GM19324 (cell line): ENCODE data around the gene LRRC4B.

Experiments
- ATAC-seq: cut with Tn5 transposase; IDR thresholded peaks from one replicate; pipeline ENCODE4 v1.9.1; 2021; ENCODE audit warnings: mild to moderate bottlenecking, moderate library complexity; ENCODE audit not compliant: unreplicated experiment, low FRiP score

Gene LRRC4B

GRCh38 chr19:50573741-50574461 lies 5.7 kb upstream of the LRRC4B start:
- ATAC-seq, result no peak

DNA sequence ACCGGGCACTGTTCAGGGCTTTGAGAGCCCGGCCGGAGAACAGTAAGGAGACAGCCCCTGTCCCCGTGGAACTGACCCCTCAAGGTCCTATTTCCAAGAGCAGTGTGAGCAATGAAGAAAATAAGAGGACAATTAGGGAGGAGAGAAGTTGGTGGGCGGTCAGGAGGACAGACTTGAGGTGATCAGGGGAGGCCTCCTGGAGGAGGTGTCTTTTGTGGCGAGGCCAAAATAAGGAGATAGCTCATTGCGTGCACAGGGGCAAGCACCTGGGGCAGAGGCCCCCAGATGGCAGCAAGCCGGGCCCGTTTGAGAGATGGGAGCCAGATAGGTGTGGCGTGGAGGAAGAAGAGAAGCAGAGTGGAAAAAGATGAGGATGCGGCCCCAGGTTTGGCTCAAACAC lies 2.8 kb upstream of the LRRC4B start:
- ATAC-seq, result no peak

DNA sequence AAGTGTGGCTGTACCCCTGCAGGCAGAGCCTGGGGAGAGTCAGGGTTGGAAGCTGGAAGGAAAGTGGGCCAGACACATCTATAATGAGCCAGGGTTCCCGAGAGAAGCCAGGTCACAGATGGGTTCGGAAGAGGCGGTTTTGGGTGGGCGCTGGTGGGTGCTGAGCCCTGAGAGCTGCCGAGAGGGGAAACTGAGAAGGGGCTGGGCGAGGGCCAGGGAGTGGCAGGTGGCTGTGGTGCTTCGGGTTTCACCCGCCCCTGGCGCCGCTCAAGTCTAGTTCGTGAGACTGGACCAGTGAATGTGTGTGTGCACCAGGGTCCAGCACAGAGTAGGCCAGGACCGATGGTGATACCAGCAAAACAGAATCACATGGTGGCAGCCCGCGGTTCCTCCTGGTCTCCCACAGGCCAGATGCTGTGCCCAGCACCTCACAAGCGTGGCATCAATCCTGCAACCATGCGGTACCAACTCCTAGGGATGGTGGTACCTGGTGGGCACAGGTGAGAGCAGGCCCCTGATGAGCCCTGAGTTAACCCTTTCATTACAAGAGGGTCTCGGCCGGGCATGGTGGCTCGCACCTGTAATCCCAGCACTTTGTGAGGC lies 1.8 kb upstream of the LRRC4B start:
- ATAC-seq, result no peak

DNA sequence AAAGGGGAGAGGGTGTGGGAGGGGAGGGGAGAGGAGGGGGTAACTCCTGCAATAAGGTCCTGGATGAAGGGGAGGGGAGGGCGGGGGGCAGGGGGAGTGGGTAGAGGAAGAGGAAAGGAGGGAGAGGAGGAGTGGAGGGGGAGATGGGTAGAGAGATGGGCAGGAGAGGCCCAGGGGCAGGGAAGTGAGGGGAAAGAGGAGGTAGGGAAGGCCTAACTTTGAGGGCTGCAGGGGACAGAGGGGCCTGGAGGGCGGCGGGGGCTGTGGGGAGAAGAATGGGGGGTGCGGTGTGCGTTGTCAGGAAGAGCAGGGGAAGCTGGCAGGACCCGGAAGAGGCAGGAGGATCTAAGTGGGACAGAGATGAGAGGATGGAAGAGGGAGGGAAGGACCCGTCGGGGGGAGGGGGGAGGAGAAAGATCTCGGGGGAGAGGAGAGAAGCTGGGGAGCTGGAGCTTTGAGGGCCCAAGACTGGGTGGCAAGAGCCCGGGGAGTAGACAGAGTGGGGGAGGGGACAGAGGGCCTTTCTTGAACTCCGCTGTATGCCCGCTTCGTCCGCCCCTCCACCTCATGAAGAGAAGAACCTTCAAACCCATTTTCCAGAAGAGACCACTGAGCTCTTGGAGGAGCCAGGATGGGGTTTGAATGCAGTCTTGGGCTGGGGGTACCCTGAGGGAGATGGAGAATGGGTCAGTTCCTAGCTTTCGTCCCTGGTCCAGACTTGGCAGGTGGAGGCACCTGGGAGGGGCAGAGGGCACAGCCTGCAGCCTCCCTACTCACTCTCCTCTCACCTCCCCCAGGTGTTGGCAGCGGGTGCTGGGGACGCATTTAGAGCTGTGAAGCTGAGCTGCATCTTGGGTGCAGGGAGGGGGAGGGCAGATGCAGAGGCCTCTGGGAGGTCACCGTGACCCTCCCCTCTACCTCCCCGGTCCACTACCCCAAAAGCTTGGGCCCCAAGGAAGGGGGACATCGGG lies 778 bp upstream of the LRRC4B start:
- no peak for ATAC-seq

- ATAC-seq, result no peak
Observed at GRCh38 chr19:50567052-50567841, 988 bp downstream of the LRRC4B start.

- no peak for ATAC-seq
Observed at GRCh38 chr19:50565984-50566903, 2.0 kb downstream of the LRRC4B start.

DNA sequence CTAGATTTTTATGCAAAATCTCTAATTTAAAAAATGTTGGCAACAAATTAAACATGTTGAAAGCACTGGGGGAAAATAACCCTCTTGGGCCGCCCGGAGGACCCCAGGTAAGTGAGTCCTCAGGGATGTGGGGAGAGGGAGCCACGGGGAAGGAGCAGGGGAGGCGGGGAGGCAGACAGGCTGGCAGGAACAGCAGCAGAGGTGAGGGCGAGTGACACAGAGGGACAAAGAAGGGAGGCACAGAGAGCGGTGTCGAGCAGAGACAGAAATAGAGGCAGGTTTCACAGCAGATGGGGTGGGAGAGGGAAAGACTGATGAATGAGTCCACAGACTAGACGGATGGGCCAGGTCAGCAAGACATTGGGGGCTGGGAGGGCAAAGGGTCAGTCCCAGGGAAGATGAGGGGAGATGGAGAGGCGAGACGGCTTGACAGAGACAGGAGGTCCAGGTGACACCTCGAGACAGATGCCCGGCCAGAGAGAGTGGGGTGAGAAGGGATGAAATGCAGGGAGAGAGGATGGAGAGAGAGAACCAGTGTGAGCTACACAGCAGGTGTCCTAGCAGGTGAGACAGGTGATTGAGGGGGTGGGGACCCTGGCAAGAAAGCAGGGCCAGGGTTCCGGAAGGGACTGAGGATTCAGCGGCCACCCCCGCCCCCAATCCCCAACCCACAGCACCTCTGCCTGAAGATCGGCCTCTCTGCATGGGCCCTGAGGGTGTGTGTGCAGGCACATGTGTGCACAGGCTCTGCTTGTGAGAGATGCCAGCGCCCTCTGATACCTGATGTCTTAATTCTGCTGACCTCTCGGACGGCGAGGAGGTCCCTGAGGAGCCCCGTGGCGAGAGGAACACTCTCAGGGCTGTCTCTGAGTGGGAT lies 3.8 kb downstream of the LRRC4B start:
- no peak for ATAC-seq

DNA sequence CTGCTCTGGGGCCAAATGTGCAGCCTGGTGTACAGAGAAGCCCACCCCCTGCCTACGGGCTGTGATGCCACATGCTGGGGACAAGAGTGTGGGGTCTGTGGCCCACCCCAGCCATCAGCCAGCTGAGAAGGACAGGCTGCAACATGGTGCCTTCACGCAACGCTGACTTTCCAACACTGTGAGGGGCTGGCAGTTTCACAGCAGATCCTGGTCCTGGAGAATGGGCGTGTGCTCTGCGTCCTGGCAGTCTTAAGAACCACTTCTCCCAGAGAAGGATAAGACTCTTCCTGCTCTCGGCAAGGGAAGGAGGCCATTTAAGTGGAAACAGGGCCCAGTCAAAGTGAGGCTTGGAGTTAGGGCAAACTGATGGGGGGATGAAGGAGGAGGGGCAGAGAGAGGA lies 4.6 kb downstream of the LRRC4B start:
- ATAC-seq, result no peak

- no peak for ATAC-seq
Observed at GRCh38 chr19:50562996-50563395, 5.2 kb downstream of the LRRC4B start.

GRCh38 chr19:50562329-50562728 lies 5.9 kb downstream of the LRRC4B start:
- no peak for ATAC-seq

GRCh38 chr19:50559636-50560035 lies 8.6 kb downstream of the LRRC4B start:
- ATAC-seq, result no peak

GRCh38 chr19:50558449-50558848 lies 9.8 kb downstream of the LRRC4B start:
- ATAC-seq, result no peak

DNA sequence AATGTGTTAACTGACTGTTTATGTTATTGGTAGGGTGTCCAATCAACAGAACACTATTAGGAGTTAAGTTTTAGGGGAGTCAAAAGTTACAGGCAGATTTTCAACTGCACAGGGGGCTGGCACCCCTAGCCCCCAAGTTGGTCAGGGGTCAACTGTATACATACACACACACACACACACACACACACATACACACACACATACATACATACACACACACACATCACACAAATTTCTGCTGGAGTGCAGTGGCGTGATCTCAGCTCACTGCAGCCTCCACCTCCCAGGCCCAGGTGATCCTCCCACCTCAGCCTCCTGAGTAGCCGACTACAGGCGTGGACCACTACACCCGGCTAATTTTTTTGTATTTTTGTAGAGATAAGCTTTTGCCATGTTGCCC lies 10.2 kb downstream of the LRRC4B start:
- ATAC-seq, result no peak

DNA sequence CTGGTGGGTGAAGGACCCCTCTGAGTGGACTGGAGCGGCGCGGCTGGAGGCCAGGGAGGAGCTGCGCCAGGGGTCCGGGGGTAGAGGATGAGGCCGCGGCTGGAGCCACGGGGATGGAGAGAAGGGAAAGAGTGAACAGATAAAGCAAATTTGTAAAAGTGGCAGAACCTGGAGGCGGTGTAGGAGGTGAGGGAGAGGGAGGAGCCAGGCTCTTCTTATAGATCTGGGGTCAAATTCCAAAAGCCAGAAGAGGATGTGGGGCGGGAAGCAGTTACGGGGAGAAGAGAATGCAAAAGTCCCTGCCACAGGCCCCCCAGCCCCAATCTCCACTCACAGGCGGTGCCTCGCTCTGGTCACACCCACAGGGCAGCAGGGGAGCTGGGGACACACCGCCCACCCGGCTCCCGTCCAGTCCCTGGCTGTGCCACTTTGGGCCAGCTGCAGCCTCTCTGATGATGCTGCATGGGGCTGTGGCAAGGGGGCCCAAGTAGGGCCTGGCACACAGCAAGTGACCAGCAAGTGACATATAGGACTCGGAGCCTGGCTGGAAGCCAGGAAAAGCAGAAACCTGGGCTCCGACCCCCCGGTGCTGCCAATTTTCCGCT lies 11.1 kb downstream of the LRRC4B start:
- no peak for ATAC-seq

DNA sequence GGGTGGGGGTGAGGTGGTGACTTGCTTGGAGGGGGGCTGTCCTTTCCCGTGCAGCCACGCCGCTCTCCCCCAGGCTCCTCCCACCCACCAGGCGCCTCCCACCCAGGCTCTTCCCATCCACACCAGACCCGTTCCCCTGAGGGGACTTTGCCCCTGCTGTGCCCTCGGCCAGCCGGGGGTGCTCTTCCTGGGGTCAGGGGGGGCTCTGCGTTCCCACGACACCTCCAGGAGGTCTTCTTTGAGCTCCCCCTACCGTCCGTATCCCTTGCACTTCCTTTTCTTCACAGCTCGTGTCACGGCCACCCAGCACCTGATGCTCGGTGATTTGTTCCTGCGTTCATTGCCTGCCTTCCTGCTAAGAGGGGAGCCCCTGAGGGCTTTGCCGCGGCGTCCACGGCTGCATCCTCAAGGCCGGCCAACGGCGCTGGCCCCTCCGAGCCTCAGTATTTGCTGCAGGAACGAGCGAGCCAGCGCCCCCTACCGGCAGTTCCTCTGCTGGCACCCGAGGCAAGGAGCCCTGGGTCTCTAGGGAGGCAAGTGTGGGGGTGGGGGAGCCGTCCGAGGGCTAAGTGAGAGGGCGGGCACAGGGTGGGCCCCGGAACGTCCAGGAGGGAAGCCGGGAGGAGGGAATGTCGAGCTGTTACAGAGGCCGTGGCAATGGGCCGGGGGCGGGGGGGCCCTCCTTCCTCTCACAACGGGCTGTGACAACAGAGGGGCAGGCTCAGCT lies 11.8 kb downstream of the LRRC4B start:
- ATAC-seq, result no peak

- ATAC-seq, result no peak
Observed at GRCh38 chr19:50555450-50556281, 12.6 kb downstream of the LRRC4B start.

DNA sequence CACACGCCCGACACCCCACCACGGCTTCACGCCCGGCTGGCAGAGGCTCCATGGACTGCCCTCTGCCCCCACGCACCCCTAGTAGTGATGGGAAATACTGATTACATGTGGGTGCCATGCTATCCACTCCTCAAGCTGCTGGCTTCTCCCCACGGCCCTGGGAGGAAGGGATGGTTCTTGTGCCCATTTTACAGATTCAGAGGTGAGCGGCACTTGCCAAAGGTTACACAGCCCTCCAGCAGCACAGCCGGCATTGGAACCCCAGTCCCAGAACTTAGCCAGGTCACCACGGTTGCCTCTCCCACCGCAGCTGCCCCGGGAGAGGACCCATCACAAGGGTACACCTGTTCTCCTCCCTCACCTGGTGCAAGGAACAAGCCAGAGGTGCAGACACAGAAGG lies 13.2 kb downstream of the LRRC4B start:
- ATAC-seq, result no peak
